Measurements from ENCODE around the gene MRPL53.

DNA sequence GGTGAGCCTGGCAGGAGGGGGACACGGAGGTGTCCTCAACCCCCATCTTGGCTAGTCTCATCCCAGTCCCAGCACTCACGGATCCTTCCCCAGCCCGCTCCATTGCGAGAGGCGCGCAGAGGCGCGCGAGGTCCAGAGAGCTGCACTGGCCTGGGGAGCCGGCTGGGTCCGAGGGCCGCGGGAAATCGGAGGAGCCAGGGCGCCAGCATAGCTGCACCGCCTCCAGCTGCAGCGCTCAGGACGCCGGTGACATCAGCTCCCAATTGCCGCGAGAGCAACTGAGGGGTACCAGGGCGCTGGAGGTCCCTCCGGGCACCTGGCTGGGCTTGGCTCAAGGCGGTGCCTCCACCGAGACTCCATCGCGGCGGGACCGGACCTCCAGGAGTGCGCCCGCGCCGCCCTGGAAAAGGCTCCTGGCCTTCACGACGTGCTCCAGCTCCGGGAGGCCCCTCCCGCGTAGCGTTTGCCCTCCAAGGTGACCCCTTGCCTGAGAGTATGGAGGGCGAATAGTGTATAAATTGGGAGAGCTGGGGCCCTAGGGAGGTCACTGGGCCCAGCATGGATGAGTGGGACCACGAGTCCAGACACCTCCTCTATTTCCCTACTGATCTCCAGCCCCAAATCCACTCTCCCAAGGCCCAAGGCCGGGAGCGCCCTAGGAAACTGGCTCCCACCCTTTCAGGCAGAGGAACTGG is 36.2 kb downstream of the MRPL53 start:
- TF ChIP-seq, protein P1, sequence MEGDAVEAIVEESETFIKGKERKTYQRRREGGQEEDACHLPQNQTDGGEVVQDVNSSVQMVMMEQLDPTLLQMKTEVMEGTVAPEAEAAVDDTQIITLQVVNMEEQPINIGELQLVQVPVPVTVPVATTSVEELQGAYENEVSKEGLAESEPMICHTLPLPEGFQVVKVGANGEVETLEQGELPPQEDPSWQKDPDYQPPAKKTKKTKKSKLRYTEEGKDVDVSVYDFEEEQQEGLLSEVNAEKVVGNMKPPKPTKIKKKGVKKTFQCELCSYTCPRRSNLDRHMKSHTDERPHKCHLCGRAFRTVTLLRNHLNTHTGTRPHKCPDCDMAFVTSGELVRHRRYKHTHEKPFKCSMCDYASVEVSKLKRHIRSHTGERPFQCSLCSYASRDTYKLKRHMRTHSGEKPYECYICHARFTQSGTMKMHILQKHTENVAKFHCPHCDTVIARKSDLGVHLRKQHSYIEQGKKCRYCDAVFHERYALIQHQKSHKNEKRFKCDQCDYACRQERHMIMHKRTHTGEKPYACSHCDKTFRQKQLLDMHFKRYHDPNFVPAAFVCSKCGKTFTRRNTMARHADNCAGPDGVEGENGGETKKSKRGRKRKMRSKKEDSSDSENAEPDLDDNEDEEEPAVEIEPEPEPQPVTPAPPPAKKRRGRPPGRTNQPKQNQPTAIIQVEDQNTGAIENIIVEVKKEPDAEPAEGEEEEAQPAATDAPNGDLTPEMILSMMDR (IDR thresholded peaks at IDR 0.05): no peak
- TF ChIP-seq POLR2AphosphoS5 (IDR thresholded peaks at IDR 0.05): no peak
